Measurements from ENCODE around the gene RAB27A.
"Not testable (repeated sequence)": the region's sequence is repeated elsewhere in the genome, so short reads cannot be mapped to it uniquely, and the experiment has no call there.

Gene RAB27A

DNA sequence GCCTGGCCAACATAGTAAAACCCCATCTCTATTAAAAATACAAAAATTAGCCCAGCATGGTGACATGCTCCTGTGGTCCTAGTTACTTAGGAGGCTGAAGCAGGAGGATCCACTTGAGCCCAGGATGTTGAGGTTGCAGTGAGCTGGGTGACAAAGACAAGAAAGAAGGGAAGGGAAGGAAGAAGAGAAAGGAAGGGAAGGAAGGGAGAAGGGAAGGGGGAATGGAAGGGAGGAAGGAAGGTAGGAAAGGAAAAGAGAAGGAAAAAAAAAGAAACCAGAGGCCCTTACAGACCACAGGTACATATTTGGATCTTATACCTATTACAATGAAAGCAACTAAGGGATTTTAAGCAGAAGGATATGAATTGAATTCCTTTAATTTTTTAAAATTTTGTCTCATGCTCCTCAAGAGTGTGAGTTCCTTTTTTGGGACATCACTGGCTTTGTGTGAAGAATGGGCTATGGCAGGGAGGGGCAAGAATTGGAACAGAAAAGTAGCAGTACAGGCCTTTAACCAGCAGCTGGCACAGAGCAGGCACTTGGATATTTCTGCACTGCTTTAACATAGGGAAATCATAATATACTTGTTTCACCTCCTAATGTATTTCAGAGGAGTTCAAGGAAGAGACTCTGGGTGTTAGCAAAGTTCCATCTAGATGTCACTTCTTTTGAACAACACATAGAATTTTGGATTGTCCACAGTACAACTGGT is 7.9 kb downstream of the RAB27A start:
- DNase-seq = no peak

GRCh38 chr15:55280589-55280988 is 9.0 kb downstream of the RAB27A start:
- DNase-seq = not testable (repeated sequence)

- DNase-seq = no peak
Observed at GRCh38 chr15:55279746-55280351, 9.8 kb downstream of the RAB27A start.

GRCh38 chr15:55279100-55279745 is 10.4 kb downstream of the RAB27A start:
- no peak for DNase-seq

- no peak for DNase-seq
Observed at GRCh38 chr15:55277715-55278114, 11.9 kb downstream of the RAB27A start.

GRCh38 chr15:55277116-55277564 is 12.5 kb downstream of the RAB27A start:
- DNase-seq = no peak

DNA sequence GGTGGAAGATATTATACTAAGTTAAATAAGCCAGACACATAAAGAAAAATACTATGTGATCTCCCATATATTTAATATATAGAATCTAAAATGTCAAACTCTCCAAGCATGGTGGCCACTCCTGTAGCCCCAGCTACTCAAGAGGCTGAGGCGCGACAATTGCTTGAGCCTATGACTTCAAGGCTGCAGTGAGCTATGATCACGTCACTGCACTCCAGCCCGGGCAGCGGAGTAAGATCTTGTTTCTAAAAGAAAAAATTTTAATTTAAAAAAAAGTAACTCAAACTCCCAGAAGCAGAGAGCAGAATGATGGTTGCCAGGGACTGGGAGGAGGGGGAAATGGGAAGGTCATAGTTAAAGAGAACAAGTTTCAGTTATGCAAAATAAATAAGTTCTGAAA is 13.3 kb downstream of the RAB27A start:
- no peak for DNase-seq

- no peak for DNase-seq
Observed at GRCh38 chr15:55270291-55270690, 19.3 kb downstream of the RAB27A start.

- DNase-seq = no peak
Observed at GRCh38 chr15:55268176-55268695, 21.4 kb downstream of the RAB27A start.

DNA sequence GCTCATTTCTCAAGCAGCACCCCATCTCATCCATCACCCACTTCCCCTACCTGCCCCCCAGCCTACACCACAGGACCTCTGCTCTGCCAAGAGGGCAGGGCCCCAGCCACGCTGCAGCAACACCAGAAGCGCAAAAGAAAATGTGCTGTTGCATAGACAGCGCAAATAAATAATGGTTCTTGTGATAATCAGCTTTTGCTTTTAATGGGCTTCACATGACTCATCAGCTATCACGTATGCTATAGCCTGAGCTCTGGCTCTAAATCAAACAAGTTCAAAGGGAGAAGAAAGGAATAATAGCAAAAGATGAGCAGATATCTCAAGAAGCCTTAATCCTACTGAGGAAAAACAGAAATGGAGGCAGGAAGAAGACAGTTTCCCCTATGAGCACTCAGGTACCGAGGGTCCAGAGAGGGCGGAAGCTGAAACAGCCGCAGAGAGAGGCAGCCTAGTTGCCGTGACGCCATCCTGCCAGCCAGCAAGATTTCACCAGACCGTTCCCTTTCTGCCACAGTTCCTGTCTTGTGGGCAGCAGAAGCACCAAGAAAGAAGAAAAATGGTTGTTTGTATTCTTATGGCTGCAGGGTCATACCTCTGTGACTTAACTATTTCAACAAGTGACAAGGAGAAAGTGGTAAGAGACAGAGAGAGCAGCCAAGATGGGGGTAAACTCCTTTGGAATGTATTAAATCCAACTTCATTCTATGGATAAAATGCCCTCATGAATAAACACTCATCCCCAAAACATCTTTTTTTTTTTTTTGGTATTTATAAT is 22.0 kb downstream of the RAB27A start:
- no peak for DNase-seq

- no peak for DNase-seq
Observed at GRCh38 chr15:55266547-55266946, 23.1 kb downstream of the RAB27A start.

DNA sequence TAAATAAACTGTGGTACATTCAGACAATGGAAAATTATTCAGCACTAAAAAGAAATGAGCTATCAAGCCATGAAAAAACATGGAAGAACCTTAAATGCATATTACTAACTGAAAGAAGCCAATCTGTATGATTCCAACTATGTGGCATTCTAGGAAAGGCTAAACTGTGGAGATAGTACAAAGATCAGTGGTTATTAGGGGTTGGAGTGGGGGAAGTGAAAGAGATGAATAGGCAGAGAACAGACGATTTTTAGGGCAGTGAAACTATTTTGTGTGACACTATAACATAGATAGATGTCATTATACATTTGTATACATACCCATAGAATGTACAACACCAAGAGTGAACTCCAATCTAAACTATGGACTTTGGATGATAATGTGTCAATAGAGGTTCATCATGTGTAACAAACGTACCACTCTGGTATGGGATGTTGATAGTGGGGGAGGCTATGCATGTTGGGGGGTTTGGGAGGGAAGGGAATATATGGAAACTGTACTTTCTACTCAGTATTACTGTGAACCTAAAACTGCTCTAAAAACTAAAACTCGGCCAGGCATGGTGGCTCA is 29.0 kb downstream of the RAB27A start:
- DNase-seq = no peak

GRCh38 chr15:55257938-55258337 is 31.7 kb downstream of the RAB27A start:
- DNase-seq = no peak

GRCh38 chr15:55257012-55257670 is 32.5 kb downstream of the RAB27A start:
- no peak for DNase-seq

DNA sequence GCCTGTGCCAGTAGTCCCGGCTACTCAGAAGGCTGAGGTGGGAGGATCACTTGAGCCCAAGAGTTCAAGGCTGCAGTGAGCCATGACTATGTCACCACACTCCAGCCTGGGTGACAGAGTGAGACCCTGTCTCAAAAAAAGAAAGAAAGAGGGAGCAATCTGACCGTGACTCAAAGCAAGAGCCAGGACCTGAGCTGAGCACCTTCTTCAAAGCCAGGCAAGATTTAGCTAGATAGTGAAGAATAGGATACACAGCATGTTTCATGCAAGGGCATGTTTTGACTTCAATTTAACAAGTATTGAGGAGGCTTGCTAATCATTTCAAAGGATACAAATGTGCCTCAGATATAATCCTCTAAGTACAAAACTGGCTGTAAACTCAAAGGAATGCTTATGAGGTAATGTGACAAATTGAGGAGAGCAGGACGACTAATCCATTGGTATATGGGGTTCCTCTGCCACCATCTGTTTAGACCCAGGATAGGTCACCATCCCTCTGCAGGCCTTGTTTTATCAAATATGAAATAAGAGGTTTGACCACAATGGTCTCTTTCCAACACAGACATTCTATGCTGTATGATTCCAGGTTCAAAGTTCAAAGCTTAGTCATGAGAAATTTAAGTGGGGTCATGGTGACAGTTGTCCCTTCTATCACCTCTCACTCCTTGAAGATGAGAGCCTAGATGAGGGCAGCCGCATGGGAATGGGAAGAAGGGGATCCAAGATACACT is 33.2 kb downstream of the RAB27A start:
- DNase-seq = no peak

DNA sequence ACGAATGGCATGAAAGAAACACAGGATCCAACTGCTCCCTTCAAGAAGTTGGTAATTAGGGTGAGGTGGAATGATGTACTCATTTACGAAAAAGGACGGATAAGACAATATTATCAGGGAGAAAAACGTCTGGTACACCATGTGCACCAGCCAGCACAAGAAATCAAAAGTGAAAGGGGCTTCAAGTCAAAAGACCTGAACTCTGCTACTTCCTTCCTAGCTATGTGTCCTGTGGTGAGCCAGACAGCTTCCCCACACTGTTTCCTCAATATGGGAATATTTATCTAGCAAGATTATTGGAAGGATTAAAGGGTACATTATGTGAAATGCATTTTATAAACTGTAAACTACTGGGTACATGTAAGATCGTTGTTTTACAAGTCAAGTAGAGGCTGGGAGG is 33.9 kb downstream of the RAB27A start:
- no peak for DNase-seq

DNA sequence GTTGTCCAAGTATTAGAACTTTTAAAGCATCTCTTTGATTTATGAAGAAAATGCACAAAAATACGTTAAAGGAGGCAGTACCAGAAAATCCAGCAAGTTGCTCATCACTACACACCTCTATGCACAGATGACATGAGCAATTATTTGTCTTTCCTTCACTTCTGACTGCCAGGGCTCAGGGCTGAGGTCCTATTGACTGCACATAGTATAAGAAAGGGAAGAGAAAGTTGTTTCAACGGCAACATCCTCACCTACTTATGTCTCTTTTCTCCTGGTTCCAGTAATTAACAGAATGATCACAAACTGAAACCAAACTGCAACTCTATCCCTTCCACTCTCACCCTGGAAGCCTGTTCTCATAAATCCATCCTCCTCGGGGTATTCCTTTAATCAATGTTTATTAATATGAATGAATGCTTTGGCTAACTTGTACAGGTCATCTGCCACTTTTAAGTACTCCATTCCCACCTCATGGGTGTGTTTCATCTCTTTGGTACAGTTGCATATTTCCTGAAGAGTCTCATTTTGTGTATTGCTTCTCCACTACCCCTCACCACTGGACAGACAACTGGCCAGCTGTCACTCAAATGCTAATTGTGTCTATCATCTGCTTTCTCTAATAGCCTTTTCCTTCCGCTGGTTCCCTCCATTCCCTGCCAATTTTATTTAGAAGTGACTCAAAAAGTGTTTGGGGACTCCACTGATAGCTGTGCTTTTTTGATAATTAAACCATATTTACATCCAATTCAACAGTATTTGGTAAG is 34.5 kb downstream of the RAB27A start:
- no peak for DNase-seq

- DNase-seq = no peak
Observed at GRCh38 chr15:55253580-55253979, 36.0 kb downstream of the RAB27A start.

DNA sequence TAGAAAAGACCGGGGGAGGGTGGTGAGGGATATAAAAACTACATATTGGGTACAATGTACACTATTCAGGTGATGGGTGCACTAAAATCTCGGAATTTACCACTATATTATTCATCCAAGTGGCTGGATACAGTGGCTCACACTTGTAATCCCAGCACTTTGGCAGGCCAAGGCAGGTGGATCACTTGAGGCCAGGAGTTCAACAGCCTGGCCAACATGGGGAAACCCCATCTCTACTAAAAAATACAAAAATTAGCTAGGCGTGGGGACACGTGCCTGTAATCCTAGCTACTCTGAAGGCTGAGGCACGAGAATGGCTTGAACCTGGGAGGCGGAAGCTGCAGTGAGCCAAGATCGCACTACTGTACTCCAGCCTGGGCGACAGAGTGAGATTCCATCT is 37.4 kb downstream of the RAB27A start:
- not testable (repeated sequence) for DNase-seq

DNA sequence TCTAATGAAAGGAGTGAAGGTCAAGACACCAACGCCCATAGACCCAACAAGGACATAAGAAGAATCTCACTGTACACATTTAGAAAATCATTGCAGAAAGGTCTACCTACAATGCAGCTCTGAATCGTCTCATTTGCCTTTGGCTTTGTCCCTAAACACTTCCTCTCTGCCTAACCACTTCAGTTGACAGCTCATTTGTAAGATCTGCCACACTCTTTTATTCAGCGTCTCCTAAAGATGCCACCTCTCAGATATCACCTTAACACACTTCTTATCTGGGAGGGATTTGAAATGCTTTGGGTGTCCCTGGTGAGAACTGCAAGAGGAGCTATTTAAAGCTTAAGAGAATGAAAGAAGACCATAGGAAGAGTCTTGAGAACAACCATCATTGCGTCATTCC is 38.7 kb downstream of the RAB27A start:
- no peak for DNase-seq

DNA sequence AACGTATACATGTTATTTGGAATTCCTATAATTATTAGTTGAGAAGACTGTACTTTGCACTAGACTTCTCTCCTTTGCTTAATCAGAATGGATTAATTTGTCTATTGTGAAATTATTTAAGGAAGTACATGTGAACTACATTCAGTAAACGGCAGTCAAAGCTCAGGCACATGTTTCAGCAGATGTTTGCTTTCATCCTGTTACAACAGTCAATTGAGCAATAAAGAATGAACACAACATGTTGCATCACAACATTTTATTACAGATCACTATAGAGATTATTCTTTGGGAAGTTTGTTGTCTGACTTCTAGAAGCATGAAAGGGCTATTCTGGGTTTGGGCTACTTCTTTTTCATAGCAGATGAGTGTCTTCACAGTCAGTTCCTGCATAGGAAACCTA is 39.2 kb downstream of the RAB27A start:
- DNase-seq = no peak
